BLaER1 (cell line): ENCODE results near the gene NPHP4.
"Not testable (repeated sequence)": the region's sequence is repeated elsewhere in the genome, so short reads cannot be mapped to it uniquely, and the experiment has no call there.

ENCODE experiments used
- H3K27ac ChIP-seq: shearing (Covaris generic); formaldehyde crosslinking; 2 replicates; pipeline ENCODE4 v1.8.1; 2022
- H3K27me3 ChIP-seq: shearing (Covaris generic); formaldehyde crosslinking; 2 replicates; pipeline ENCODE4 v1.8.1; 2022
- H3K36me3 ChIP-seq: shearing (Covaris generic); formaldehyde crosslinking; 2 replicates; pipeline ENCODE4 v1.8.1; 2022
- H3K4me1 ChIP-seq: shearing (Covaris generic); formaldehyde crosslinking; 2 replicates; pipeline ENCODE4 v1.8.1; 2022
- H3K4me2 ChIP-seq: shearing (Covaris generic); formaldehyde crosslinking; 2 replicates; pipeline ENCODE4 v1.8.1; 2022
- H3K4me3 ChIP-seq: shearing (Covaris generic); formaldehyde crosslinking; 2 replicates; pipeline ENCODE4 v1.8.1; 2022
- H3K9ac ChIP-seq: shearing (Covaris generic); formaldehyde crosslinking; 2 replicates; pipeline ENCODE4 v1.8.1; 2022
- H3K9me3 ChIP-seq: shearing (Covaris generic); formaldehyde crosslinking; 2 replicates; pipeline ENCODE4 v1.8.1; 2022
- H4K20me1 ChIP-seq: shearing (Covaris generic); formaldehyde crosslinking; 2 replicates; pipeline ENCODE4 v1.8.1; 2022
- Cebpa-rat ChIP-seq: shearing (Covaris generic); IDR thresholded peaks from 2 replicates; pipeline ENCODE4 v1.8.1; 2022

Gene NPHP4

DNA sequence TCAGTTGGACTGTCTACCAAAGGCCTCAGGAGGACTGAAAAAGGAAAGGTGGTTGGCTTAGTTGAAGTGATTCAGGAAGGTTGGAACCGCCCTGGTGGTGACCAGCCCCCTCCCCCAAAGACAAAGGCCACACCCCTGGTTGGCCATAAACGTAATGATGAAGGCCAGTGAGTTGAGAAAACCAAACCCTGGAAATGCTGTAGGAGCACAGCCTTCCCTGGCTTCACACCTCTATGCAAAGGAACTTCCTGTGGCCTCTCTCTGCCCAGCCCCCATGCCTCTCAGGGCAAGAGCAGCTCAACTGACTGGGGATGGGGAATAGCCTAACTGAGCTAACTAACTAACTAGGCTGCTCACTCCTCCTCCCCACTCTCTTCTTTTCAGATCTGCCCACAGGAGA, 90.4 kb downstream of the NPHP4 start:
- Histone ChIP-seq H3K9ac (no peak overlapping the region), H4K20me1 (no peaks in the 10 kb centered on the region), H3K9me3 (peaks cover 5% of the 10 kb centered on the region), H3K27ac (peak overlapping the region; percentile 24; the same call in 1 of the 2 replicates), H3K27me3 (no peaks in the 10 kb centered on the region), H3K4me3 (no peak overlapping the region), H3K4me2 (peak overlapping the region; percentile 81), H3K4me1 (peaks cover 53% of the 10 kb centered on the region), H3K36me3 (peaks cover 55% of the 10 kb centered on the region)
- no peak for TF ChIP-seq Cebpa-rat

DNA sequence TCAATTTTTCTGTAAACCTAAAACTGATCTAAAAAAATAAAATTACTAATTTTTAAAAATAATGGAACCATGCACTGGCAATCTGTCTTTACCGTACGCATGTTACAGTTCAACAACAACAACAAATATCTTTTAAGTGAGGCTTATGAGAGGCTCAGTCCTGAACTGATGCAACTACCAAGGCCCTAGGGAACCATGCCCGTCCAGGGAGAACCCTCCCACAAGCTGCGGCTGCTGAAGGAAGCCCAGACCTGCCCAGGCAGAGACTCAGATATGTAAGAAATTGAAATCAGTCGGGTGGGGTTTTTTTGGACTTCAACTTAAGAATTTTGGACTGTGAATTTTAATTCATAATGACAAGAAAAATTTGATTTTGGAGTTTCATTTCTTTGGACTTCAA, 91.1 kb downstream of the NPHP4 start:
- Histone ChIP-seq H3K4me2 (peak overlapping the region; percentile 81), H4K20me1 (no peaks in the 10 kb centered on the region), H3K9me3 (peaks cover 5% of the 10 kb centered on the region), H3K4me1 (peaks cover 56% of the 10 kb centered on the region), H3K36me3 (peaks cover 53% of the 10 kb centered on the region), H3K27ac (peak overlapping the region; percentile 55), H3K27me3 (no peaks in the 10 kb centered on the region), H3K9ac (no peak overlapping the region), H3K4me3 (no peak overlapping the region)
- TF ChIP-seq Cebpa-rat = peak; percentile 61; the same call in 1 of the 2 replicates

DNA sequence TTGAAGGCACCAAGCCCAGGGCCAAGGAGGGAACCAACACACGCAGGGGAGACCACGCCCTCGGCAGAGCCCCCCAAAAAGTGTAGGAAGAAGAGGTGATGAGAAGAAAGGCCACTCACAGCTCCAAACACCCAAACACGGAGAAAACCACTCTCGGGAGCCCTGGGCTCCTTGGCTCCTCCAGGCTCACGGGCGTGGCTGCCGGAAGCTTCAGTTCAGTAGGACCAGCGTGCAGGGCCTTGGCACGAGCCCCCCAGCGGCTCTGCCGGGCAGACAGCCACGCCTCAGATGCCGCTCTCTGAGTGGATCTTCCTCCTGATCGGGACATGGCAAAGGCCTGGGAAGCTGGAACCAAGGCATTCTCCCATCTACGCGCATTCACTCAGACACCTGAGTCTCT, 94.0 kb downstream of the NPHP4 start:
- H3K4me1 ChIP-seq = peaks cover 80% of the 10 kb centered on the region
- H3K27me3 ChIP-seq = no peaks in the 10 kb centered on the region
- no peak for TF ChIP-seq Cebpa-rat
- no peak overlapping the region for H3K4me3 ChIP-seq
- no peak overlapping the region for H3K9ac ChIP-seq
- H3K36me3 ChIP-seq = peaks cover 35% of the 10 kb centered on the region
- H3K27ac ChIP-seq = peak overlapping the region; percentile 61
- peaks cover 12% of the 10 kb centered on the region for H3K9me3 ChIP-seq
- peak overlapping the region; percentile 81 for H3K4me2 ChIP-seq
- H4K20me1 ChIP-seq = no peaks in the 10 kb centered on the region

DNA sequence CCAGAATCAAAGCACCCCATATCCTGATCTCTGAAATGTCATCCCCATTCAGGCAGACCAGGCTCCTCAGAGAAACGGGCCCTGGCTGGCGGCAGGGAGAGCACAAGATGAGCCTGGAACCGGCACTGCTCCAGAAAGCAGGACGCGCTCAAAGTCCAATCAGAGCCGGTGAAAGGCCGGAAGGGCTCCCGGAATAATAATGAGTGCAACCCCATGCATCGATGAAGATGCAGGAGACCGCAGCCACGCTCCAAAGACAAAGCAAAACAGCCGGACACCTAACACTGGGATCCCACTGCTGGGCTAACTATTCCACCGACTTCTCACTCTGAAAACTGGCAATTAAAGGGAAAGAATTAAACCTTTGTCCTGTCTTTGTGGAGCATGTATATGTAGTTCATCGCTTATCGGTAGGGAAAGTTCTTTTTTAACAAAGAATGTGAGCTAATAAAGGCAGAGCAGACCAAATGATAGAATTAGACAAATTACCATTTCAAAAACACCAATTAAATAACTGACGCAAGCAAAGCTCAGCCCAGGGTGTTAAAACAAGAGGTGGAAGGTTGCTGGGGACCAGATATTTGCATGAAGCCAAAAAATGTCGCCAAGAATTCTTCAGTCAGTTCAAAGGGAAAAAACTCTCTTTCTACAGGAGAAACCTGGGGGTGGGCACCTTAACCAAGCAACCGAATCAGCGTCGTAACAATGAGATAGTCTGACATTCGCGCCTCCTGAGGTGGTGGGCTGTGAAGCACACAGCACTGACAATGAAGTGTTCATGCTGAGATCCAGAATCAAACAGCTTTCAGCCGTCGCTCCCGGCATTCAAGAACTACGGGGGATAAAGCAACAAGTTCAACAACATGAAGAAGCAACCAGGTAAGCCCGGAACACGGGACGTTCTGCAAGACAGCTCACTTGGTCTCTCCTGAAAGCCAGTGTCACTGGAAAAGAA, 95.2 kb downstream of the NPHP4 start:
- no peak overlapping the region for H3K4me2 ChIP-seq
- no peak overlapping the region for H3K27ac ChIP-seq
- TF ChIP-seq Cebpa-rat = no peak
- H3K36me3 ChIP-seq = peaks cover 33% of the 10 kb centered on the region
- no peaks in the 10 kb centered on the region for H4K20me1 ChIP-seq
- H3K27me3 ChIP-seq = no peaks in the 10 kb centered on the region
- H3K4me3 ChIP-seq = no peak overlapping the region
- no peak overlapping the region for H3K9ac ChIP-seq
- peaks cover 19% of the 10 kb centered on the region for H3K9me3 ChIP-seq
- H3K4me1 ChIP-seq = peaks cover 88% of the 10 kb centered on the region

DNA sequence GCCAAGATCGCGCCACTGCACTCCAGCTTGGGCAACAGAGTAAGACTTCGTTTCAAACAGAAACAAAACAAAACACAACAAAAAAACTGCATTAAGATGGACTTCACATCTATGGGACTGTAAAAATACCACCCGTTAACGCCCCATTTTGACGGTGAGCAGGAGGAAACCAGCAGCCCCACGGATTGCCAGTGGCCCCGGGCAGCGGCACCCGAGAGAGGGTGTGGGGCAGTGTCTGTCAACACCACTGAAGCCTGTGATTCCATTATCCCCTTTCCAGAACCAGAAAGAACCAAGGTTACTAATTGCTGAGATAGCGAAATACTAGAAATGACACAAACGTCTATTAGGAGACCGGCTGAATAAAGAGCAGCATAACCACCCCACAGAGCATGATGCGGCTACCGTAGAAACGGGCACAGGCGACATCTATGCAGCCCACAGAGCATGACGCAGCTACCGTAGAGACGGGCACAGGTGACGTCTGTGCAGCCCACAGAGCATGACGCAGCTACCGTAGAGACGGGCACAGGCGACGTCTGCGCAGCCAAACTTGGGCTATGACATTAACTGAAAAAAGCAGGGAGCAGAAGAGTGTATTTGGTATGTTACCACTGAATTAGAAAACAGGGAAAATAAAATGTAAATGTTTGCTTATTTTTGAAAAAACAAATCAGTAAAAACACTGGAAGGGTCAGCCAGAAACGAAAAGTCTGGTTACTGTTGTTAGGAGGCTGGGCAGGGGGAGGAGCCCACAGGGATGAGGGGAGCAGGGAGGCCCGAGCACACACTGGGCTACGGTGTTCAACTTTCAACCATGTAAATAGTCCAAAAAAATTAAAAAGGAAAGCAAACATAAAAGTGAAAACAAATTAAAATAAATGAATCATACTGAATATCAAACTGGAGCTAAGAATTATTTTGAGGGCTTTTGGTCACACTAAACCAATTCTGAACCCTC, 96.5 kb downstream of the NPHP4 start:
- H3K4me2 ChIP-seq = peak overlapping the region; percentile 57
- no peaks in the 10 kb centered on the region for H3K27me3 ChIP-seq
- peak overlapping the region; percentile 48 for H3K27ac ChIP-seq

DNA sequence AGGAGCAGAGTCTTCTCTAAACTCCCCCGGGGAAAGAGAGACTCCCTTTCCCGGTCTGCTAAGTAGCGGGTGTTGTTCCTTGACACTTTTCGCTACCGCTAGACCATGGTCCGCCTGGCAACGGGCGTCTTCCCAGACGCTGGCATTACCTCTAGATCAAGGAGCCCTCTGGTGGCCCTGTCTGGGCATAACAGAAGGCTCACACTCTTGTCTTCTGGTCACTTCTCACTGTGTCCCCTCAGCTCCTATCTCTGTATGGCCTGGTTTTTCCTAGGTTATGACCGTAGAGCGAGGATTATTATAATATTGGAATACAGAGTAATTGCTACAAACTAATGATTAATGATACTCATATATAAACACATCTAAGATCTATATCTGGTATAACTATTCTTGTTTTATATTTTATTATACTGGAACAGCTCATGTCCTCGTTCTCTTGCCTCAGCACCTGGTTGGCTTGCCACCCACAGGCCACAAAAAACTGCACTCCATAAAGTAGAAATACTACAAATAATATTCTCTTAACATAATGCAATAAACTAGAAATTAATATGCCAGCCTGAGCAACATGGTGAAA, 98.4 kb downstream of the NPHP4 start:
- peak overlapping the region; percentile 97 for H3K27ac ChIP-seq
- H4K20me1 ChIP-seq, H3K27me3 ChIP-seq, H3K9ac ChIP-seq: not testable (repeated sequence)
- H3K4me3 ChIP-seq = peak overlapping the region; percentile 1; the same call in 1 of the 2 replicates
- H3K9me3 ChIP-seq = peaks cover 19% of the 10 kb centered on the region
- peak overlapping the region; percentile 96 for H3K4me2 ChIP-seq
- H3K36me3 ChIP-seq = peaks cover 30% of the 10 kb centered on the region
- H3K4me1 ChIP-seq = peaks cover 88% of the 10 kb centered on the region

More for the DNA sequence above, 96.5 kb downstream of the NPHP4 start:
- H3K4me3 ChIP-seq = no peak overlapping the region
- no peak overlapping the region; the same call in 1 of the 2 replicates for H3K9ac ChIP-seq
- no peaks in the 10 kb centered on the region for H4K20me1 ChIP-seq
- peaks cover 33% of the 10 kb centered on the region for H3K36me3 ChIP-seq
- H3K9me3 ChIP-seq = peaks cover 19% of the 10 kb centered on the region
- no peak for TF ChIP-seq Cebpa-rat
- H3K4me1 ChIP-seq = peaks cover 88% of the 10 kb centered on the region

DNA sequence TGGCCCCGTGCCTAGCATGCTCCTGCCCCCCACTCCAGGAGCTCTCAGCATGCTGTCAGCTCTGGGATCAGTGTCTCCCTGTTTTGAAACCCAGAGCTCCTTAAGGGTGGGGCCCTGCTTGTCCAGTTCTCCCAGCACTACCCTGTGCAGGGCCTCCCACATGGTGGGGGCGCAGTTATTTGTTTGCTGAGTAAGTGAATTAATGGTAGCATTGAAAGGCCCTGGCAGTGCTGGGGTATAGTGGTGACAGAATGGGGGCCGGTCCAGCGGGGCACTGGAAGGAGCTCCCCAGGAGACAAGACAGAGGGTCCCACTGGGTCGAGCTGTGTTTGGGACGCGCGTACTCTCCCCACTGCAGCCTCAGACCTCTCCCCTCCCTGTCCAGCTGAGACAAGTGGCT, 99.9 kb downstream of the NPHP4 start:
- TF ChIP-seq Cebpa-rat = no peak
- Histone ChIP-seq H3K27ac (peak overlapping the region; percentile 97), H3K4me3 (no peak overlapping the region), H3K9me3 (peaks cover 14% of the 10 kb centered on the region), H3K4me2 (peak overlapping the region; percentile 96), H3K9ac (peak overlapping the region; percentile 81; the same call in 1 of the 2 replicates), H3K36me3 (peaks cover 15% of the 10 kb centered on the region; the same call in 1 of the 2 replicates), H3K27me3 (no peaks in the 10 kb centered on the region), H3K4me1 (peaks cover 88% of the 10 kb centered on the region), H4K20me1 (no peaks in the 10 kb centered on the region)

GRCh38 chr1:5891736-5892135, 100.5 kb downstream of the NPHP4 start:
- TF ChIP-seq Cebpa-rat = no peak
- Histone ChIP-seq H3K27ac (peak overlapping the region; percentile 97), H3K4me3 (no peak overlapping the region), H3K9ac (peak overlapping the region; percentile 81; the same call in 1 of the 2 replicates), H3K36me3 (peaks cover 9% of the 10 kb centered on the region; the same call in 1 of the 2 replicates), H4K20me1 (no peaks in the 10 kb centered on the region), H3K27me3 (no peaks in the 10 kb centered on the region), H3K9me3 (peaks cover 14% of the 10 kb centered on the region), H3K4me1 (peaks cover 92% of the 10 kb centered on the region), H3K4me2 (peak overlapping the region; percentile 96)

DNA sequence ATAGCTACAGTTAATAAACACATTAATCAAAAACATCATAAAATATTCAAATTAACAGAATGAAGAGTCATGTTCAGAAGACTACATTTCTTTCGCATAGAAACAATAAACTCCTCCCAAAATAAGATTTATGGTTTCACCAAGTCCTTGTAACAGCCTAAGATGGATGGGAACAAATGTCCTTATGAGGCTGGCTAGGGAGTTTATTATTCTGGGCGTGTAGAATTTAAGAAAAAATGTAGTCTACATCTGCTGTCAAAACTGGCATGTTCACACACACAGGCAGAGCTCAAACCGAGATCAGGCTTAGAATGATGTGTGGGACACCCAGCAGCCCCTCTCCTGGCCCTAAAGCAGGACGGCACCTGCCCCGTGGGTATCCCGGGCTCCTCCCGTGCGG, 101.1 kb downstream of the NPHP4 start:
- Histone ChIP-seq H3K4me2 (peak overlapping the region; percentile 96), H4K20me1 (no peaks in the 10 kb centered on the region), H3K9ac (peak overlapping the region; percentile 81), H3K27ac (peak overlapping the region; percentile 97), H3K36me3 (peaks cover 9% of the 10 kb centered on the region; the same call in 1 of the 2 replicates), H3K9me3 (peaks cover 14% of the 10 kb centered on the region), H3K4me3 (no peak overlapping the region), H3K27me3 (no peaks in the 10 kb centered on the region), H3K4me1 (peaks cover 95% of the 10 kb centered on the region)
- TF ChIP-seq Cebpa-rat = no peak
